Vagina (tissue), 2 donors: ENCODE data around the gene TPCN2. TPM values are rescaled to one million over a fixed set of nuclear protein-coding genes. Genes with fewer than 3 reads are reported as not detected.

Source experiments
- DNase-seq, 2 donors: peaks; one replicate each; pipeline ENCODE4 v3.0.0-alpha.2; 2017; ENCODE audit errors: extremely low spot score in 2 of 2
- H3K27ac ChIP-seq: fragments of 200-600 bp; sonication (generic); one replicate; pipeline ENCODE4 v1.5.1; 2019
- H3K27me3 ChIP-seq: fragments of 200-600 bp; sonication (generic); one replicate; pipeline ENCODE4 v1.5.1; 2019
- H3K36me3 ChIP-seq, 2 donors: fragments of 200-600 bp; sonication (generic); one replicate each; pipeline ENCODE4 v1.5.1; 2017 to 2019
- H3K4me1 ChIP-seq: fragments of 200-600 bp; sonication (generic); one replicate; pipeline ENCODE4 v1.5.1; 2019
- H3K4me3 ChIP-seq, 2 donors: fragments of 200-600 bp; sonication (generic); 1 replicate in 1 of 2; 2 replicates in 1 of 2; pipeline ENCODE4 v1.5.1; 2016 to 2019
- H3K9me3 ChIP-seq: fragments of 200-600 bp; sonication (generic); one replicate; pipeline ENCODE4 v1.5.1; 2019
- POLR2A ChIP-seq, 2 donors: fragments of 450-650 bp; IDR thresholded peaks; one replicate each; pipeline ENCODE4 v1.6.1; 2017; ENCODE audit warnings: antibody characterized with exemption in 2 of 2, mild to moderate bottlenecking in 2 of 2, moderate library complexity in 2 of 2
- POLR2AphosphoS5 ChIP-seq, 2 donors: sonication (generic); formaldehyde crosslinking; IDR thresholded peaks; one replicate each; pipeline ENCODE4 v1.9.0; 2017; ENCODE audit warnings: antibody characterized with exemption in 2 of 2, mild to moderate bottlenecking in 2 of 2, low read depth in 1 of 2; ENCODE audit not compliant: insufficient read depth in 1 of 2
- intact Hi-C: fragments of 100-400 bp; cut with DNase I; formaldehyde crosslinking; loops from one replicate; pipeline ENCODE4 v1.15.1; 2023
- total RNA-seq: library from RNA; depleted of rRNA; stranded (reverse); fragments of >200 nt; gene quantifications from one replicate; pipeline ENCODE4 v1.2.3, GENCODE V29; 2016
- TF ChIP-seq, protein P1 (sequence below), 3 experiments: fragments of 450-650 bp in 2 of 3; fragments of 200-600 bp in 1 of 3; sonication (generic) in 1 of 3; IDR thresholded peaks; one replicate each; pipeline ENCODE4 v1.5.1; 2017 to 2019; ENCODE audit warnings: antibody characterized with exemption in 3 of 3, mild to moderate bottlenecking in 2 of 3, moderate library complexity in 2 of 3

Gene TPCN2
- total RNA-seq, 1 donor from 2014 or later: 21.1 TPM

DNA sequence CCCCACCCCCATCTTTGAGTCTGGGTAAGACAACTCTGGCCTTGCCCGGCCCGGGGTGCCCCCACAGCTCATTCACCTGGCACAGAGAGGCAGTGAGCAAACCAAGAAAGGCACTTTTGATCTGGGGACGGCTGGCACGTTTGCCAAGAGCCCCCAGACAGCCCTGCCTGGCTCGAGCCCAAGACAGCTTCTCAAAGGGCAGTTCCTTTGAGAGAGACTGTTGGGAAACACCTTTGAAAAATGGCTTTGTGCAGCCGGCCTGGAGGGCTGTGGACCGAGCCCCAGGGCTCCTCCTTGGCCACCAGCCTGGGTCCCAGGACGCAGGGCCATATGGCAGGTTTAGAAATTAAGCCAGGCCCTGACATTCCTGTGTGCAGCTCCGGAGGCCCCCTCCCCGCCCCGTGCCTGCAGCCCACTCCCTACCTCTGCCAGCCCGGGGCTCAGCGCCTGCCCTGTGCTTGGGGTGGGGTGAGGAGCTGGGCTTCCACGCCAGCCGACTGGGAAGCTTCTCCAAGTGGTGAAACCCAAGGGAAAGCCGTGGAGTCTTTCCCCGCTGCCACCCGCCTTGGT is 56.8 kb downstream of the TPCN2 start:
- Histone ChIP-seq H3K36me3 (no peaks in the 10 kb centered on the region), H3K4me1 (peaks cover 26% of the 10 kb centered on the region), H3K27me3 (no peaks in the 10 kb centered on the region), H3K27ac (no peak overlapping the region), H3K4me3 (no peak overlapping the region), H3K9me3 (no peaks in the 10 kb centered on the region)
- DNase-seq: no peak
- TF ChIP-seq, protein P1, sequence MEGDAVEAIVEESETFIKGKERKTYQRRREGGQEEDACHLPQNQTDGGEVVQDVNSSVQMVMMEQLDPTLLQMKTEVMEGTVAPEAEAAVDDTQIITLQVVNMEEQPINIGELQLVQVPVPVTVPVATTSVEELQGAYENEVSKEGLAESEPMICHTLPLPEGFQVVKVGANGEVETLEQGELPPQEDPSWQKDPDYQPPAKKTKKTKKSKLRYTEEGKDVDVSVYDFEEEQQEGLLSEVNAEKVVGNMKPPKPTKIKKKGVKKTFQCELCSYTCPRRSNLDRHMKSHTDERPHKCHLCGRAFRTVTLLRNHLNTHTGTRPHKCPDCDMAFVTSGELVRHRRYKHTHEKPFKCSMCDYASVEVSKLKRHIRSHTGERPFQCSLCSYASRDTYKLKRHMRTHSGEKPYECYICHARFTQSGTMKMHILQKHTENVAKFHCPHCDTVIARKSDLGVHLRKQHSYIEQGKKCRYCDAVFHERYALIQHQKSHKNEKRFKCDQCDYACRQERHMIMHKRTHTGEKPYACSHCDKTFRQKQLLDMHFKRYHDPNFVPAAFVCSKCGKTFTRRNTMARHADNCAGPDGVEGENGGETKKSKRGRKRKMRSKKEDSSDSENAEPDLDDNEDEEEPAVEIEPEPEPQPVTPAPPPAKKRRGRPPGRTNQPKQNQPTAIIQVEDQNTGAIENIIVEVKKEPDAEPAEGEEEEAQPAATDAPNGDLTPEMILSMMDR (IDR thresholded peaks at IDR 0.05): no peak
- TF ChIP-seq POLR2A (IDR thresholded peaks at IDR 0.05) (no peak), POLR2AphosphoS5 (IDR thresholded peaks at IDR 0.05; ENCODE audit: insufficient read depth in 1 of 2, low read depth in 1 of 2) (no peak)
- intact Hi-C loops: no loop called here

GRCh38 chr11:69106031-69106811 is 57.5 kb downstream of the TPCN2 start:
- TF ChIP-seq, protein P1 (IDR thresholded peaks at IDR 0.05): no peak
- peak in 1 of 2 donors; percentile 12 for TF ChIP-seq POLR2AphosphoS5 (IDR thresholded peaks at IDR 0.05; ENCODE audit: insufficient read depth in 1 of 2, low read depth in 1 of 2)
- Histone ChIP-seq H3K4me3 (no peak overlapping the region), H3K36me3 (no peaks in the 10 kb centered on the region), H3K4me1 (peaks cover 26% of the 10 kb centered on the region), H3K9me3 (no peaks in the 10 kb centered on the region), H3K27ac (no peak overlapping the region), H3K27me3 (no peaks in the 10 kb centered on the region)
- no peak for DNase-seq
- intact Hi-C loops: no loop called here

GRCh38 chr11:69107413-69107812 is 58.7 kb downstream of the TPCN2 start:
- no peaks in the 10 kb centered on the region for H3K27me3 ChIP-seq
- H3K4me3 ChIP-seq: no peak overlapping the region
- intact Hi-C loops: no loop called here
- H3K9me3 ChIP-seq: no peaks in the 10 kb centered on the region
- H3K36me3 ChIP-seq: no peaks in the 10 kb centered on the region
- H3K4me1 ChIP-seq: peaks cover 16% of the 10 kb centered on the region
- no peak overlapping the region for H3K27ac ChIP-seq
- TF ChIP-seq, protein P1 (IDR thresholded peaks at IDR 0.05): no peak
- no peak for TF ChIP-seq POLR2A (IDR thresholded peaks at IDR 0.05)
- TF ChIP-seq POLR2AphosphoS5 (IDR thresholded peaks at IDR 0.05; ENCODE audit: insufficient read depth in 1 of 2, low read depth in 1 of 2): no peak
- DNase-seq: no peak

DNA sequence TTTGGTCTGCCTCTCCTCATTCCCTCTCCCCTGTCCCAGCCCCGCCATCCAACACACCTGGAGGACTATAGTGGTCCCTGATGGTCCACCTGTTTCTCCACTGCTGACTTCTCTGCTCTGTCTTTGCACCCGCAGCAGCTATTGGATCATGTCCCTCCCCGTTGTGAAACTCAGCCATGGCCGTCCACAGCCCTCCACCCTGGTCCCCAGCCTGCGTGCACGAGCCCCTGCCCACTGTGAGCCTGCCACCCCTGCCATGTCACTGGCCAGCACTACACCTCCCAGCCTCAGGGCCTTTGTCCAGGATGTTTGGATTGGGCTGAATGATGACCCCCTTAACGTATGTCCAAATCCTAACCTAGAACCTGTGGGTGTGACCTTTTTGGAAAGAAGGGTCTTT is 59.3 kb downstream of the TPCN2 start:
- intact Hi-C loops: no loop called here
- Histone ChIP-seq H3K27ac (no peak overlapping the region), H3K4me1 (peaks cover 15% of the 10 kb centered on the region), H3K36me3 (no peaks in the 10 kb centered on the region), H3K9me3 (no peaks in the 10 kb centered on the region), H3K27me3 (no peaks in the 10 kb centered on the region), H3K4me3 (no peak overlapping the region)
- no peak for TF ChIP-seq POLR2A (IDR thresholded peaks at IDR 0.05)
- no peak for TF ChIP-seq POLR2AphosphoS5 (IDR thresholded peaks at IDR 0.05; ENCODE audit: insufficient read depth in 1 of 2, low read depth in 1 of 2)
- TF ChIP-seq, protein P1 (IDR thresholded peaks at IDR 0.05): no peak
- no peak for DNase-seq

- Histone ChIP-seq H3K27me3 (no peaks in the 10 kb centered on the region), H3K4me3 (no peak overlapping the region), H3K36me3 (no peaks in the 10 kb centered on the region), H3K27ac (no peak overlapping the region), H3K4me1 (peaks cover 15% of the 10 kb centered on the region), H3K9me3 (no peaks in the 10 kb centered on the region)
- TF ChIP-seq POLR2AphosphoS5 (IDR thresholded peaks at IDR 0.05; ENCODE audit: insufficient read depth in 1 of 2, low read depth in 1 of 2) (no peak), POLR2A (IDR thresholded peaks at IDR 0.05) (no peak)
- TF ChIP-seq, protein P1 (IDR thresholded peaks at IDR 0.05): no peak
- intact Hi-C loops: no loop called here
- no peak for DNase-seq
Measured at GRCh38 chr11:69108559-69108958, 59.8 kb downstream of the TPCN2 start.
